Breast epithelium (tissue), 3 donors: ENCODE measurements around the gene U2AF2.

Experiments
- CTCF ChIP-seq, 3 donors: fragments of 450-650 bp; IDR thresholded peaks; one replicate each; pipeline ENCODE4 v1.5.1; 2016 to 2017; ENCODE audit warnings: antibody characterized with exemption in 3 of 3, mild to moderate bottlenecking in 3 of 3, moderate library complexity in 3 of 3
- POLR2A ChIP-seq: fragments of 450-650 bp; IDR thresholded peaks from one replicate; pipeline ENCODE4 v1.6.1; 2016; ENCODE audit warnings: antibody characterized with exemption, mild to moderate bottlenecking, moderate library complexity
- POLR2AphosphoS5 ChIP-seq, 3 donors: sonication (generic); formaldehyde crosslinking; IDR thresholded peaks; one replicate each; pipeline ENCODE4 v1.6.1; 2017; ENCODE audit warnings: antibody characterized with exemption in 3 of 3

GRCh38 chr19:55623561-55623960 lies 31.3 kb upstream of the U2AF2 start:
- no peak for TF ChIP-seq CTCF (IDR thresholded peaks at IDR 0.05)
- no peak for TF ChIP-seq POLR2A
- TF ChIP-seq POLR2AphosphoS5 (IDR thresholded peaks at IDR 0.05): no peak
